H9 (cell line): Measurements from ENCODE around the gene PLD4. TPM values are rescaled to one million over a fixed set of nuclear protein-coding genes. Genes with fewer than 3 reads are reported as not detected.
"Not testable (repeated sequence)": the region's sequence is repeated elsewhere in the genome, so short reads cannot be mapped to it uniquely, and the experiment has no call there.

Source experiments
- DNase-seq: peaks from one replicate; pipeline ENCODE4 v3.0.0-alpha.2; 2017
- H2AFZ ChIP-seq: one replicate; pipeline ENCODE4 v1.6.1; 2013; ENCODE audit warnings: mild to moderate bottlenecking, low read length, control low read depth, moderate library complexity
- H2AK5ac ChIP-seq: 2 replicates; pipeline ENCODE4 v1.6.1; 2013; ENCODE audit warnings: low read length, control low read depth, mixed read lengths; ENCODE audit not compliant: insufficient read length
- H2BK120ac ChIP-seq: one replicate; pipeline ENCODE4 v1.6.1; 2013; ENCODE audit warnings: low read depth, mild to moderate bottlenecking, low read length, control low read depth, inconsistent platforms; ENCODE audit not compliant: poor library complexity, severe bottlenecking
- H2BK12ac ChIP-seq: 2 replicates; pipeline ENCODE4 v1.6.1; 2013; ENCODE audit warnings: low read length, control low read depth, mixed read lengths, low read depth; ENCODE audit not compliant: insufficient read length
- H2BK15ac ChIP-seq: 2 replicates; pipeline ENCODE4 v1.6.1; 2013; ENCODE audit warnings: low read depth, low read length, control low read depth
- H2BK20ac ChIP-seq: one replicate; pipeline ENCODE4 v1.6.1; 2013; ENCODE audit warnings: low read depth, mild to moderate bottlenecking, low read length, control low read depth, inconsistent platforms; ENCODE audit not compliant: poor library complexity, severe bottlenecking
- H2BK5ac ChIP-seq: 2 replicates; pipeline ENCODE4 v1.6.1; 2013; ENCODE audit warnings: low read length, control low read depth, mixed read lengths; ENCODE audit not compliant: insufficient read length
- H3K14ac ChIP-seq: 2 replicates; pipeline ENCODE4 v1.6.1; 2013; ENCODE audit warnings: low read length, control low read depth; ENCODE audit not compliant: insufficient read depth
- H3K18ac ChIP-seq: 2 replicates; pipeline ENCODE4 v1.6.1; 2013; ENCODE audit warnings: low read depth, mild to moderate bottlenecking, mixed read lengths, low read length, control low read depth; ENCODE audit not compliant: insufficient read length
- H3K23ac ChIP-seq: 2 replicates; pipeline ENCODE4 v1.6.1; 2013; ENCODE audit warnings: low read length, control low read depth, mixed read lengths, low read depth; ENCODE audit not compliant: insufficient read length
- H3K23me2 ChIP-seq: 2 replicates; pipeline ENCODE4 v1.6.1; 2013; ENCODE audit warnings: low read depth, mild to moderate bottlenecking, mixed read lengths, low read length, control low read depth; ENCODE audit not compliant: insufficient read length, poor library complexity, severe bottlenecking
- H3K27ac ChIP-seq: 2 replicates; pipeline ENCODE4 v1.5.1; 2013; ENCODE audit warnings: low read length, control low read depth, mixed read lengths, low read depth; ENCODE audit not compliant: insufficient read length
- H3K27me3 ChIP-seq: 2 replicates; pipeline ENCODE4 v1.6.1; 2013; ENCODE audit warnings: low read length, control low read depth, inconsistent platforms; ENCODE audit not compliant: insufficient read depth
- H3K4ac ChIP-seq: 2 replicates; pipeline ENCODE4 v1.6.1; 2013; ENCODE audit warnings: low read depth, mild to moderate bottlenecking, control low read depth, inconsistent platforms, low read length, moderate library complexity
- H3K4me1 ChIP-seq: 2 replicates; pipeline ENCODE4 v1.6.1; 2013; ENCODE audit warnings: low read length, control low read depth, inconsistent platforms; ENCODE audit not compliant: insufficient read depth
- H3K4me2 ChIP-seq: 2 replicates; pipeline ENCODE4 v1.6.1; 2013; ENCODE audit warnings: low read length, control low read depth, mixed read lengths; ENCODE audit not compliant: insufficient read length, insufficient read depth
- H3K56ac ChIP-seq: 2 replicates; pipeline ENCODE4 v1.6.1; 2013; ENCODE audit warnings: low read depth, mild to moderate bottlenecking, mixed read lengths, low read length, control low read depth; ENCODE audit not compliant: insufficient read length
- H3K79me1 ChIP-seq: 2 replicates; pipeline ENCODE4 v1.6.1; 2013; ENCODE audit warnings: low read depth, mild to moderate bottlenecking, moderate library complexity, low read length, control low read depth, inconsistent platforms; ENCODE audit not compliant: insufficient read depth, poor library complexity, severe bottlenecking
- H3K79me2 ChIP-seq: 2 replicates; pipeline ENCODE4 v1.6.1; 2013; ENCODE audit warnings: low read length, control low read depth, inconsistent platforms; ENCODE audit not compliant: insufficient read depth
- H3K9ac ChIP-seq: 2 replicates; pipeline ENCODE4 v1.6.1; 2013; ENCODE audit warnings: low read length, control low read depth, mixed read lengths; ENCODE audit not compliant: insufficient read length; ENCODE audit errors: extremely low read depth
- H3K9me3 ChIP-seq: one replicate; pipeline ENCODE4 v1.6.1; 2013; ENCODE audit warnings: low read depth, low read length, inconsistent platforms; ENCODE audit not compliant: control insufficient read depth
- H3T11ph ChIP-seq: one replicate; pipeline ENCODE4 v1.6.1; 2013; ENCODE audit warnings: mild to moderate bottlenecking, low read length, control low read depth, inconsistent platforms
- H4K20me1 ChIP-seq: one replicate; pipeline ENCODE4 v1.6.1; 2013; ENCODE audit not compliant: control insufficient read depth, insufficient read length, insufficient read depth
- H4K5ac ChIP-seq: 2 replicates; pipeline ENCODE4 v1.6.1; 2013; ENCODE audit warnings: low read depth, mild to moderate bottlenecking, mixed read lengths, low read length, control low read depth; ENCODE audit not compliant: insufficient read length
- H4K8ac ChIP-seq: replicated peaks from 2 replicates; pipeline ENCODE4 v1.6.1; 2013; ENCODE audit warnings: low read length, control low read depth, mixed read lengths, low read depth; ENCODE audit not compliant: insufficient read length
- H4K91ac ChIP-seq: 2 replicates; pipeline ENCODE4 v1.6.1; 2013; ENCODE audit warnings: low read depth, mild to moderate bottlenecking, moderate library complexity, mixed read lengths, low read length, control low read depth; ENCODE audit not compliant: insufficient read length
- H3K27ac Mint-ChIP-seq, 3 experiments: 2 replicates in 2 of 3; 3 replicates in 1 of 3; pipeline ENCODE4 v1.8.0; 2020 to 2021; ENCODE audit warnings: mixed read lengths in 3 of 3, mild to moderate bottlenecking in 1 of 3, moderate library complexity in 1 of 3
- H3K27me3 Mint-ChIP-seq: 2 replicates; pipeline ENCODE4 v1.8.0; 2021; ENCODE audit warnings: low read depth, mild to moderate bottlenecking, moderate library complexity, mixed read lengths
- H3K36me3 Mint-ChIP-seq, 3 experiments: 2 replicates in 2 of 3; 3 replicates in 1 of 3; pipeline ENCODE4 v1.8.0; 2020 to 2021; ENCODE audit warnings: low read depth in 3 of 3, mixed read lengths in 3 of 3; ENCODE audit not compliant: insufficient read depth in 1 of 3
- H3K4me1 Mint-ChIP-seq, 2 experiments: 2 replicates each; pipeline ENCODE4 v1.8.0; 2020; ENCODE audit warnings: mixed read lengths in 2 of 2
- H3K4me3 Mint-ChIP-seq, 2 experiments: 2 replicates in 1 of 2; 3 replicates in 1 of 2; pipeline ENCODE4 v1.8.0; 2020 to 2021; ENCODE audit warnings: mild to moderate bottlenecking in 2 of 2, mixed read lengths in 2 of 2, moderate library complexity in 1 of 2
- H3K9me3 Mint-ChIP-seq, 2 experiments: 2 replicates in 1 of 2; 3 replicates in 1 of 2; pipeline ENCODE4 v1.8.0; 2020; ENCODE audit warnings: mild to moderate bottlenecking in 2 of 2, mixed read lengths in 2 of 2, moderate library complexity in 1 of 2
- WGBS: extraction: QIAGEN DNeasy Blood & Tissue Kit; methylation state at CpG from one replicate; pipeline ENCODE4 v1.1.7; 2013; ENCODE audit warnings: missing lambda C conversion rate, low lambda C conversion rate, mixed read lengths; ENCODE audit not compliant: insufficient read length; ENCODE audit errors: extremely low coverage; 5-methylcytosine and 5-hydroxymethylcytosine counted together
- total RNA-seq: library from RNA; stranded (reverse); gene quantifications from 2 replicates; pipeline ENCODE4 v1.2.1, GENCODE V29; 2021
- TF ChIP-seq, protein P1 (sequence below): fragments of 200-600 bp; sonication (generic); conservative IDR thresholded peaks from 3 replicates; pipeline ENCODE4 v1.8.0; 2021; ENCODE audit warnings: antibody characterized with exemption, mild to moderate bottlenecking

PLD4 gene
- total RNA-seq, 1 experiment from 2014 or later = not detected

DNA sequence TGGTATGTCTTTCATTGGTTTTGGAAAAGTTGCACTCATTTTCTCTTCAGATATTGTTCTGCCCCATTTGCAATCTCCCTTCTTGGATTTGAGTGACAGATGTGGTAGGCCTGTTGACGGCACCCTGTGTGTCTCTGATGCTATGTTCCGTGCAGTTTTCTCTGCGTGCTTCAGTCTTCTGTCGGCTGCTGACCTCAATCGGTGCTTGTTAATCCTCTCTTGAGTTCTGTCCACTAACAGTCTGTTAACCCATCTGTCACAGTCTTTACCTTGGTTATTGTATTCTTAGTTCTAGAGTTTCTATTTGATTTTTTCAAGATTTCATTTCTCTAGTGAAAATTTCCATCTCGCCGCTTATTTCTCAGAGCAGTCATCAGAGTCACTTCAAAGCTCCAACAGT is 20.7 kb upstream of the PLD4 start:
- Histone ChIP-seq H2BK120ac (no peak overlapping the region), H4K91ac (no peak overlapping the region), H3K9me3 (no peaks in the 10 kb centered on the region), H3K27ac (no peak overlapping the region), H4K8ac (no peak overlapping the region), H3K27me3 (no peaks in the 10 kb centered on the region), H2BK12ac (no peak overlapping the region), H2BK15ac (no peak overlapping the region), H3K23ac (no peak overlapping the region), H3K79me2 (no peaks in the 10 kb centered on the region), H3K4me1 (no peaks in the 10 kb centered on the region), H2AK5ac (no peak overlapping the region), H3K23me2 (no peaks in the 10 kb centered on the region), H3K56ac (no peak overlapping the region), H3K18ac (no peak overlapping the region), H3K4me2 (no peak overlapping the region), H3K9ac (no peak overlapping the region), H2BK5ac (no peak overlapping the region), H3T11ph (no peak overlapping the region), H4K5ac (no peak overlapping the region), H3K79me1 (no peaks in the 10 kb centered on the region), H3K4ac (no peak overlapping the region), H4K20me1 (no peaks in the 10 kb centered on the region), H3K14ac (no peak overlapping the region), H2BK20ac (no peak overlapping the region), H2AFZ (no peak overlapping the region)
- H3K4me1 Mint-ChIP-seq = no peaks in the 10 kb centered on the region
- no CpG with 5 or more reads among the region's 7 CpGs for WGBS
- no peak for DNase-seq
- TF ChIP-seq, protein P1, sequence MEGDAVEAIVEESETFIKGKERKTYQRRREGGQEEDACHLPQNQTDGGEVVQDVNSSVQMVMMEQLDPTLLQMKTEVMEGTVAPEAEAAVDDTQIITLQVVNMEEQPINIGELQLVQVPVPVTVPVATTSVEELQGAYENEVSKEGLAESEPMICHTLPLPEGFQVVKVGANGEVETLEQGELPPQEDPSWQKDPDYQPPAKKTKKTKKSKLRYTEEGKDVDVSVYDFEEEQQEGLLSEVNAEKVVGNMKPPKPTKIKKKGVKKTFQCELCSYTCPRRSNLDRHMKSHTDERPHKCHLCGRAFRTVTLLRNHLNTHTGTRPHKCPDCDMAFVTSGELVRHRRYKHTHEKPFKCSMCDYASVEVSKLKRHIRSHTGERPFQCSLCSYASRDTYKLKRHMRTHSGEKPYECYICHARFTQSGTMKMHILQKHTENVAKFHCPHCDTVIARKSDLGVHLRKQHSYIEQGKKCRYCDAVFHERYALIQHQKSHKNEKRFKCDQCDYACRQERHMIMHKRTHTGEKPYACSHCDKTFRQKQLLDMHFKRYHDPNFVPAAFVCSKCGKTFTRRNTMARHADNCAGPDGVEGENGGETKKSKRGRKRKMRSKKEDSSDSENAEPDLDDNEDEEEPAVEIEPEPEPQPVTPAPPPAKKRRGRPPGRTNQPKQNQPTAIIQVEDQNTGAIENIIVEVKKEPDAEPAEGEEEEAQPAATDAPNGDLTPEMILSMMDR = no peak
- H3K27me3 Mint-ChIP-seq = peaks cover 86% of the 10 kb centered on the region
- no peaks in the 10 kb centered on the region for H3K36me3 Mint-ChIP-seq
- no peak overlapping the region for H3K4me3 Mint-ChIP-seq
- no peak overlapping the region for H3K27ac Mint-ChIP-seq
- H3K9me3 Mint-ChIP-seq = peaks cover 2 to 7% of the 10 kb centered on the region in 2 experiments; a peak in 4 of 5 replicates

DNA sequence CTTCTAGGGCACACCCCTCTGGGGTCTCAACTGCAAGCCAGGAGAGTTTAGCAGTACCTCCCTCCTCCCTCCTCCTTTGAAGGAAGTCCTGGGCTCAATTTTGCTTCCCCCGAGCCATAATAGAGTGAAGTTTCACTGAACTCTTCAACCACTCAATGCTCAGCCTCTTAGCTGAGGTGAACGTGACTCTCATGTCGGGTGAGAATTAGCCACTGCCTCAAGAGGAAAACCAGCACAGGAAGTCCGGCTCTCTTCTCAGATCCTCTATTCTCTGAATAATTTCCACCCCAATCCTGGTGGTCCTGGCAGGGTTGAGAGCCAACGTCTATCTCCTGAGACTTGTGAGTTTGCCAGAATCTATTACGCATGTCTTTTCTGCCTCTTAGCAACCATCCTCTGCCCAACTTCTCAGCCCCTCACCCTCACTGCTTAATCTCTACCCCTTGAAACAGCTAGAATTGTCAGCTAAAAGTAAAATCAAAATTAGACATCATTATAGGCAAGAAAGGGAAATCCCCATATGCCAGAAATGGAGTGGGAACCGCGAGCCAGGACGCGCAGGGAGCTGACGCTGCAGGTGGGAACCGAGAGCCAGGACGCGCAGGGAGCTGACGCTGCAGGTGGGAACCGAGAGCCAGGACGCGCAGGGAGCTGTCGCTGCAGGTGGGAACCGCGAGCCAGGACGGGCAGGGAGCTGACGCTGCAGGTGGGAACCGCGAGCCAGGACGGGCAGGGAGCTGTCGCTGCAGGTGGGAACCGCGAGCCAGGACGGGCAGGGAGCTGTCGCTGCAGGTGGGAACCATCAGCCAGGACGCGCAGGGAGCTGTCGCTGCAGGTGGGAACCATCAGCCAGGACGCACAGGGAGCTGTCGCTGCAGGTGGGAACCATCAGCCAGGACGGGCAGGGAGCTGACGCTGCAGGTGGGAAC is 19.8 kb upstream of the PLD4 start:
- peaks cover 87% of the 10 kb centered on the region for H3K27me3 Mint-ChIP-seq
- not testable (repeated sequence) for H3K9me3 Mint-ChIP-seq, H2AK5ac ChIP-seq, H3K36me3 Mint-ChIP-seq, H4K5ac ChIP-seq, H2BK15ac ChIP-seq, H3K18ac ChIP-seq, H3K27ac Mint-ChIP-seq, H3K4me1 ChIP-seq, H2BK20ac ChIP-seq, H3T11ph ChIP-seq, H4K8ac ChIP-seq, H3K9me3 ChIP-seq, H3K79me2 ChIP-seq, H3K4ac ChIP-seq, H3K9ac ChIP-seq, H2BK5ac ChIP-seq, H3K4me3 Mint-ChIP-seq, H3K4me1 Mint-ChIP-seq, H2AFZ ChIP-seq, H3K27ac ChIP-seq, H3K4me2 ChIP-seq, H3K23me2 ChIP-seq, H3K79me1 ChIP-seq, H2BK120ac ChIP-seq, H3K56ac ChIP-seq, H3K14ac ChIP-seq, H2BK12ac ChIP-seq, H3K27me3 ChIP-seq, H4K91ac ChIP-seq, DNase-seq, H3K23ac ChIP-seq, H4K20me1 ChIP-seq
- no CpG with 5 or more reads among the region's 38 CpGs for WGBS
